Endodermal cell (in vitro differentiated cells): ENCODE measurements around the gene ACADVL. TPM values are rescaled to one million over a fixed set of nuclear protein-coding genes. Genes with fewer than 3 reads are reported as not detected.

Source experiments
- DNase-seq: peaks from one replicate; pipeline ENCODE4 v3.0.0-alpha.2; 2017
- H3K27ac ChIP-seq: 2 replicates; pipeline ENCODE4 v1.5.1; 2013; ENCODE audit warnings: mild to moderate bottlenecking, low read depth, low read length, moderate library complexity
- H3K27me3 ChIP-seq: 2 replicates; pipeline ENCODE4 v1.6.1; 2013; ENCODE audit warnings: mild to moderate bottlenecking, low read length, moderate library complexity; ENCODE audit not compliant: insufficient read depth, control insufficient read depth, poor library complexity, severe bottlenecking
- H3K36me3 ChIP-seq: 2 replicates; pipeline ENCODE4 v1.7.0; 2013; ENCODE audit warnings: mild to moderate bottlenecking, low read length, moderate library complexity; ENCODE audit not compliant: control insufficient read depth, insufficient read depth
- H3K4me1 ChIP-seq: one replicate; pipeline ENCODE4 v1.7.0; 2013; ENCODE audit warnings: low read length; ENCODE audit not compliant: control insufficient read depth, insufficient read depth
- H3K4me3 ChIP-seq: 2 replicates; pipeline ENCODE4 v1.5.1; 2013; ENCODE audit warnings: mild to moderate bottlenecking, low read length, moderate library complexity
- H3K9ac ChIP-seq: 2 replicates; pipeline ENCODE4 v1.6.1; 2013; ENCODE audit warnings: mild to moderate bottlenecking, low read length, moderate library complexity; ENCODE audit not compliant: poor library complexity, severe bottlenecking; ENCODE audit errors: extremely low read depth
- H3K9me3 ChIP-seq: 2 replicates; pipeline ENCODE4 v1.6.1; 2013; ENCODE audit warnings: mild to moderate bottlenecking, low read length, moderate library complexity; ENCODE audit not compliant: control insufficient read depth
- H3K27ac Mint-ChIP-seq: 2 replicates; pipeline ENCODE4 v1.8.0; 2020; ENCODE audit warnings: mixed read lengths
- H3K27me3 Mint-ChIP-seq: 2 replicates; pipeline ENCODE4 v1.8.0; 2021; ENCODE audit warnings: mild to moderate bottlenecking, mixed read lengths; ENCODE audit not compliant: insufficient read depth
- H3K36me3 Mint-ChIP-seq: 2 replicates; pipeline ENCODE4 v1.8.0; 2020; ENCODE audit warnings: low read depth, mixed read lengths
- H3K4me1 Mint-ChIP-seq: 2 replicates; pipeline ENCODE4 v1.8.0; 2020; ENCODE audit warnings: mixed read lengths
- H3K4me3 Mint-ChIP-seq: 2 replicates; pipeline ENCODE4 v1.8.0; 2020; ENCODE audit warnings: mild to moderate bottlenecking, moderate library complexity, mixed read lengths
- H3K9me3 Mint-ChIP-seq: 2 replicates; pipeline ENCODE4 v1.8.0; 2020; ENCODE audit warnings: mild to moderate bottlenecking, mixed read lengths
- WGBS, 2 experiments: methylation state at CpG; one replicate each; pipeline versions ENCODE4 v1.1.5 to v1.1.7; 2013; ENCODE audit warnings: missing lambda C conversion rate in 2 of 2, mixed read lengths in 1 of 2; ENCODE audit not compliant: insufficient coverage in 1 of 2, insufficient read length in 1 of 2; 5-methylcytosine and 5-hydroxymethylcytosine counted together
- total RNA-seq, 2 donors: library from RNA; stranded (reverse); fragmentation: NEBNext Ultra II Directional in 1 of 2; extraction: Animal tissue kit (Norgen Biotek cat#: 25700) in 1 of 2; gene quantifications; 2 replicates in 1 of 2; 3 replicates in 1 of 2; pipeline ENCODE4 v1.2.1, GENCODE V29; 2021
- TF ChIP-seq, protein P1 (sequence below): fragments of 200-600 bp; sonication (generic); conservative IDR thresholded peaks from 2 replicates; pipeline ENCODE4 v1.5.0; 2021; ENCODE audit warnings: antibody characterized with exemption, mild to moderate bottlenecking

The ACADVL gene
- total RNA-seq, 2 donors from 2014 or later: 337 to 459 TPM

DNA sequence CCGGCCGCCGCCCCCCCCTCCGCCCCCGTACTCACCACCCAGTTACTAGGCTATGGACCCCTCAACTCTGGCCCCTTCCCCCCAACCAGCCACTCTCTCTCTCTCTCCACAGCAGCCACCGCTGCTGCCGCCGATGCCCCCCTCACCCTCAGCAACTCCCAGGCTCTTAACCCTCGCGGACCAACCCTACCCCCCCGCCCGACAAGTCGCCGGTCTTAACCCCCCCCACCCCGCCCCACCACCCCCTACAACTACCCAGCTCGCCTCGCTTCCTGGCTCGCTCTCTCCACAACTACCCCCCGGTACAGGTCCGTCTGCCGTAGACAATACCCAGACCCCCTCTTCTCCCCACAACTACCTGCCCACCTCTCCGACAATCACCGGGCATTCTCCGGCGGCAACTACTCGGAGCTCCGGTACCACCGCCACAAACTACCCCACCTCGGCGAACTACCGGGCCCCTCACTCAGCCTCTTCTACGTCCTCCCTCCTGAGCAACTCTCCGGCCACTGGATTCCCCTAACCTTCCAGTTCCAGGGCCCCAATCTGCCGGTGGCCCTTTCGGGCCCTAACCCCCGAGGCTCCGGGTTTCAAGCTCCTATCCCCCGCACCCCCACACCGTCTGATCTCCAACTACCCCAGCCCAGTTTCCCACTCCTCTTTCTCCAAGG, 18.8 kb downstream of the ACADVL start:
- peaks cover 40% of the 10 kb centered on the region for H3K36me3 Mint-ChIP-seq
- peaks cover 42% of the 10 kb centered on the region for H3K4me1 Mint-ChIP-seq
- H3K27ac Mint-ChIP-seq: peak overlapping the region; percentile 97
- TF ChIP-seq, protein P1, sequence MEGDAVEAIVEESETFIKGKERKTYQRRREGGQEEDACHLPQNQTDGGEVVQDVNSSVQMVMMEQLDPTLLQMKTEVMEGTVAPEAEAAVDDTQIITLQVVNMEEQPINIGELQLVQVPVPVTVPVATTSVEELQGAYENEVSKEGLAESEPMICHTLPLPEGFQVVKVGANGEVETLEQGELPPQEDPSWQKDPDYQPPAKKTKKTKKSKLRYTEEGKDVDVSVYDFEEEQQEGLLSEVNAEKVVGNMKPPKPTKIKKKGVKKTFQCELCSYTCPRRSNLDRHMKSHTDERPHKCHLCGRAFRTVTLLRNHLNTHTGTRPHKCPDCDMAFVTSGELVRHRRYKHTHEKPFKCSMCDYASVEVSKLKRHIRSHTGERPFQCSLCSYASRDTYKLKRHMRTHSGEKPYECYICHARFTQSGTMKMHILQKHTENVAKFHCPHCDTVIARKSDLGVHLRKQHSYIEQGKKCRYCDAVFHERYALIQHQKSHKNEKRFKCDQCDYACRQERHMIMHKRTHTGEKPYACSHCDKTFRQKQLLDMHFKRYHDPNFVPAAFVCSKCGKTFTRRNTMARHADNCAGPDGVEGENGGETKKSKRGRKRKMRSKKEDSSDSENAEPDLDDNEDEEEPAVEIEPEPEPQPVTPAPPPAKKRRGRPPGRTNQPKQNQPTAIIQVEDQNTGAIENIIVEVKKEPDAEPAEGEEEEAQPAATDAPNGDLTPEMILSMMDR: no peak
- H3K9me3 ChIP-seq: no peaks in the 10 kb centered on the region
- H3K4me3 ChIP-seq: peak overlapping the region; percentile 96
- 0% methylated on average over 10 to 30 of the region's 39 CpGs for WGBS, 2 experiments
- DNase-seq: peak; percentile 73
- peak overlapping the region; percentile 97 for H3K9ac ChIP-seq
- no peaks in the 10 kb centered on the region for H3K27me3 ChIP-seq
- H3K27ac ChIP-seq: peak overlapping the region; percentile 60
- H3K4me1 ChIP-seq: peaks cover 5% of the 10 kb centered on the region
- H3K36me3 ChIP-seq: peaks cover 39% of the 10 kb centered on the region
- peak overlapping the region; percentile 100 for H3K4me3 Mint-ChIP-seq
- no peaks in the 10 kb centered on the region for H3K27me3 Mint-ChIP-seq
- no peaks in the 10 kb centered on the region for H3K9me3 Mint-ChIP-seq

DNA sequence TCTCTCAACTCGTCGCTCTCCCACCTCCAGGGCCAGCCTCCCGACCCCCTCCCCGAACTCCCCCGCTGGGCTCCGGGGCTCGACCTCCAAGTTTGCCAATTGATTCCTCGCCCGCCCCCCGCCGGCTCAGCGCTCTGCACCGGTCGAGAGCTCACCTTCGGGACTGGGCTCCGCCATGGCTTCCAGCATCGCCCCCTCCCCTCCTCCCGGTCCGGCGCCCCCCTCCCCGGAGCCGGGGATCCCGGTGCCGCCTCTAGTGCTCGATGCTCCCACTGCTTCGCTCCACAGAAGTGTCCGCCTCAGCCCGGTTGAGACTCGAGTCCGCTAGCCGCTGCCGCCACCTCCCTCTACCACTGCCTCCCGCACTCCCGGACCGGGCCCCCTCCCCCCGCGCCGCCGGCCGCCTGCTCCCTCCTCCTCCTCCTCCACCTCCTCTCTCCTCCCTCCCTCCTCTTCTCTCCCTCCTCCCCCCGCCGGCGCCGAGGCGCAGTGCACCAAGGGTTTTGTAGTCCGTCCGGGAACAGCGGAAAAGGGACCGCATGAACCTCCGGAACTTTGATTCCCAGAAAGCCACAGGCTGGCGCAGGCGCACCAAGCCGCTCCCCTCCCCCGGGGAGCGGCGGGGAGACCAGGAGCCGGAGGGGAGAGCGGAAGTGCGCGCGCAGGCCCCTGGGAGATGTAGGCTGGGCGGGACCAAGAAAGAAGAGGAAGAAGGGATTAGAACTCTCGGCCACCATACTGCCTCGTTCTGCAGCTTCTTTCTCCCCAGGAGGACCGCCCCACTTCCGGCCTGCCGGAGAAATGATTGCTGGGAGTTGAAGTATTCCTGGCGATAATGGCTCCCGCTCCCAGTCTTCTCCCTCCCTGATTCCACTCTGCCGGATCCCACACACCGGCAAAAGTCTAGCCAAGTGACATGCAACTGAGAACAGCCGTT, 19.6 kb downstream of the ACADVL start, which contains the start of gene PHF23:
Gene PHF23, minus strand, starts transcription at position 367 of the 937 bp plus-strand sequence. Its CDS starts 178 bp downstream, at position 189.
- H3K4me1 Mint-ChIP-seq: peaks cover 42% of the 10 kb centered on the region
- H3K9me3 ChIP-seq: no peaks in the 10 kb centered on the region
- H3K27ac Mint-ChIP-seq: peak within 1 kb of the TSS; percentile 98
- H3K4me3 Mint-ChIP-seq: peak within 1 kb of the TSS; percentile 100
- H3K4me1 ChIP-seq: peaks cover 5% of the 10 kb centered on the region
- peaks cover 43% of the 10 kb centered on the region for H3K36me3 ChIP-seq
- no peaks in the 10 kb centered on the region for H3K27me3 ChIP-seq
- no peaks in the 10 kb centered on the region for H3K9me3 Mint-ChIP-seq
- H3K36me3 Mint-ChIP-seq: peaks cover 44% of the 10 kb centered on the region
- H3K4me3 ChIP-seq: peak within 1 kb of the TSS; percentile 96
- peak within 1 kb of the TSS; percentile 97 for H3K9ac ChIP-seq
- WGBS, 2 experiments: 0% methylated on average over 8 to 72 of the region's 72 CpGs
- no peaks in the 10 kb centered on the region for H3K27me3 Mint-ChIP-seq
- peak within 1 kb of the TSS; percentile 60 for H3K27ac ChIP-seq
- TF ChIP-seq, protein P1: no peak
- peak; percentile 100 for DNase-seq

DNA sequence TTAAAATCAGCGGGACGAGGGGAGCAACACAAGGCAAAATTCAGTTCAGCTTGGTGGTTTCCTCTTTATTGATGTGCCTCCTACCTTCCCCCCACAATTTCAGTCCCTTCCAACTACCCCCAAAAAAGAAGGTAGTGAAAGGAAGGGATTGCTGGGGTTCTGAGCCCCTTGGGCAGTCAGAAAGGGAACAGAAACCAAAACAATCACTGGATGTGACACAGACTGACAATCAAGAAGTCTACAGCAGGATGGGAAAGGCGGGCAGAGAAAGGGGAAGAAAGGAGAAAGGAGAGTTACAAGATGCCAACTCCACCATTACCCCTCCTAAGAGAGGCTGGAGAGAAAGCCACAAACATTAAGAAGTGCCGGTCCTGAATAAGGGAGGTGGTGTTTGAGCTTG, 20.6 kb downstream of the ACADVL start:
- H3K9ac ChIP-seq: no peak overlapping the region
- H3K36me3 Mint-ChIP-seq: peaks cover 41% of the 10 kb centered on the region

More for the DNA sequence above, 20.6 kb downstream of the ACADVL start:
- Mint-ChIP-seq H3K27me3 (no peaks in the 10 kb centered on the region), H3K27ac (peak overlapping the region; percentile 98), H3K4me1 (peaks cover 32% of the 10 kb centered on the region), H3K4me3 (peak overlapping the region; percentile 100), H3K9me3 (no peaks in the 10 kb centered on the region)
- H3K4me1 ChIP-seq: peaks cover 5% of the 10 kb centered on the region
- peaks cover 39% of the 10 kb centered on the region for H3K36me3 ChIP-seq
- WGBS, 2 experiments: 77% methylated on average over 4 of the region's 4 CpGs; no CpG with 5 or more reads in 1 of the 2 experiments
- no peaks in the 10 kb centered on the region for H3K27me3 ChIP-seq
- no peak overlapping the region for H3K27ac ChIP-seq
- no peaks in the 10 kb centered on the region for H3K9me3 ChIP-seq
- TF ChIP-seq, protein P1: no peak
- peak overlapping the region; percentile 89 for H3K4me3 ChIP-seq
- no peak for DNase-seq
